CD14-positive monocyte (primary cell): Measurements from ENCODE around the gene TSPAN7. TPM values are rescaled to one million over a fixed set of nuclear protein-coding genes. Genes with fewer than 3 reads are reported as not detected.

Experiments
- DNase-seq, 3 donors: peaks; one replicate each; pipeline ENCODE4 v3.0.0-alpha.2; 2011 to 2022
- H2AFZ ChIP-seq: 2 replicates; pipeline ENCODE4 v1.6.0; 2012; ENCODE audit warnings: mild to moderate bottlenecking, low read depth, low read length, inconsistent platforms; ENCODE audit not compliant: insufficient read depth, poor library complexity, severe bottlenecking
- H3K27ac ChIP-seq, 2 donors: 1 replicate in 1 of 2; 2 replicates in 1 of 2; pipeline ENCODE4 v1.5.1; 2012 to 2013; ENCODE audit warnings: low read length in 2 of 2, control low read depth in 1 of 2, inconsistent platforms in 1 of 2, low read depth in 1 of 2, mild to moderate bottlenecking in 1 of 2
- H3K27me3 ChIP-seq, 2 donors: one replicate each; pipeline versions ENCODE4 v1.6.0 to v1.6.1; 2011 to 2013; ENCODE audit warnings: low read length in 2 of 2; ENCODE audit not compliant: control insufficient read depth in 2 of 2, insufficient read depth in 2 of 2
- H3K36me3 ChIP-seq, 2 donors: replicated peaks in 1 of 2; 1 replicate in 1 of 2; 2 replicates in 1 of 2; pipeline versions ENCODE4 v1.5.1 to v1.6.1; 2012 to 2013; ENCODE audit warnings: low read length in 2 of 2, control low read depth in 1 of 2, inconsistent platforms in 1 of 2, mild to moderate bottlenecking in 1 of 2; ENCODE audit not compliant: insufficient read depth in 2 of 2, control insufficient read depth in 1 of 2
- H3K4me1 ChIP-seq, 2 donors: 1 replicate in 1 of 2; 2 replicates in 1 of 2; pipeline versions ENCODE4 v1.5.1 to v1.6.1; 2012 to 2013; ENCODE audit warnings: low read length in 2 of 2, control low read depth in 1 of 2, inconsistent platforms in 1 of 2, mild to moderate bottlenecking in 1 of 2, moderate library complexity in 1 of 2; ENCODE audit not compliant: insufficient read depth in 2 of 2, control insufficient read depth in 1 of 2
- H3K4me2 ChIP-seq: replicated peaks from 2 replicates; pipeline ENCODE3; 2012; ENCODE audit warnings: low read length, moderate library complexity, mild to moderate bottlenecking; ENCODE audit not compliant: poor library complexity, severe bottlenecking; ENCODE audit errors: extremely low read depth
- H3K4me3 ChIP-seq, 3 experiments: fragments of 200-600 bp in 1 of 3; sonication (generic) in 1 of 3; replicated peaks in 1 of 3; 1 replicate in 2 of 3; 2 replicates in 1 of 3; pipeline ENCODE4 v1.5.1; 2011 to 2013; ENCODE audit warnings: low read length in 3 of 3, mild to moderate bottlenecking in 3 of 3, control low read depth in 2 of 3, low read depth in 2 of 3, inconsistent platforms in 1 of 3, moderate library complexity in 1 of 3
- H3K79me2 ChIP-seq: 2 replicates; pipeline ENCODE4 v1.6.0; 2012; ENCODE audit warnings: mild to moderate bottlenecking, control low read depth, inconsistent platforms, low read length, moderate library complexity; ENCODE audit not compliant: insufficient read depth
- H3K9ac ChIP-seq: 2 replicates; pipeline ENCODE4 v1.6.0; 2017; ENCODE audit warnings: low read length, mild to moderate bottlenecking; ENCODE audit not compliant: insufficient read depth, poor library complexity, severe bottlenecking
- H3K9me3 ChIP-seq, 2 donors: replicated peaks in 1 of 2; 1 replicate in 1 of 2; 2 replicates in 1 of 2; pipeline versions ENCODE4 v1.5.1 to v1.6.1; 2012 to 2013; ENCODE audit warnings: low read length in 2 of 2, control low read depth in 1 of 2; ENCODE audit not compliant: control insufficient read depth in 1 of 2, insufficient read depth in 1 of 2
- H4K20me1 ChIP-seq: 2 replicates; pipeline ENCODE4 v1.6.0; 2012; ENCODE audit warnings: mild to moderate bottlenecking, low read length, control low read depth, moderate library complexity; ENCODE audit not compliant: insufficient read depth
- H3K27ac Mint-ChIP-seq, 7 donors: one replicate each; pipeline ENCODE4 v1.8.0; 2020; ENCODE audit warnings: mild to moderate bottlenecking in 7 of 7, mixed read lengths in 7 of 7, moderate library complexity in 6 of 7, inconsistent platforms in 2 of 7
- H3K27me3 Mint-ChIP-seq, 3 donors: one replicate each; pipeline ENCODE4 v1.8.0; 2021 to 2022; ENCODE audit warnings: low read depth in 3 of 3, mild to moderate bottlenecking in 3 of 3, mixed read lengths in 3 of 3, moderate library complexity in 3 of 3, inconsistent platforms in 1 of 3
- H3K36me3 Mint-ChIP-seq, 2 donors: one replicate each; pipeline ENCODE4 v1.8.0; 2020; ENCODE audit warnings: mixed read lengths in 2 of 2, inconsistent platforms in 1 of 2, mild to moderate bottlenecking in 1 of 2
- H3K4me1 Mint-ChIP-seq: one replicate; pipeline ENCODE4 v1.8.0; 2020; ENCODE audit warnings: mild to moderate bottlenecking, mixed read lengths
- H3K4me3 Mint-ChIP-seq, 2 donors: one replicate each; pipeline ENCODE4 v1.8.0; 2020; ENCODE audit warnings: mild to moderate bottlenecking in 2 of 2, mixed read lengths in 2 of 2, moderate library complexity in 1 of 2
- H3K9me3 Mint-ChIP-seq, 7 donors: one replicate each; pipeline ENCODE4 v1.8.0; 2020 to 2022; ENCODE audit warnings: mixed read lengths in 7 of 7, mild to moderate bottlenecking in 6 of 7, moderate library complexity in 6 of 7, inconsistent platforms in 2 of 7
- CTCF ChIP-seq: fragments of 200-600 bp; IDR thresholded peaks from one replicate; pipeline ENCODE4 v1.8.0; 2022; ENCODE audit warnings: antibody characterized with exemption, mild to moderate bottlenecking
- WGBS: methylation state at CpG from one replicate; pipeline ENCODE4 v1.1.5; 2013; ENCODE audit warnings: missing lambda C conversion rate; ENCODE audit not compliant: insufficient coverage; 5-methylcytosine and 5-hydroxymethylcytosine counted together
- intact Hi-C, 2 donors: fragments of 100-400 bp; cut with micrococcal nuclease; formaldehyde crosslinking; loops; one replicate each; pipeline versions ENCODE4 v1.15.0 to v1.15.1; 2023
- polyA plus RNA-seq, 3 donors: library from polyadenylated mRNA; depleted of rRNA in 1 of 3; unstranded in 2 of 3; stranded (reverse) in 1 of 3; fragments of 300-500 nt in 2 of 3; fragments of >200 nt in 1 of 3; fragmentation: Illumina TruSeq in 2 of 3; gene quantifications; 1 replicate in 2 of 3; 2 replicates in 1 of 3; pipeline ENCODE4 v1.2.3, GENCODE V29; 2012 to 2021

TSPAN7 gene
- polyA plus RNA-seq, 3 donors, result not detected

GRCh38 chrX:38717871-38718270 lies 156.5 kb downstream of the TSPAN7 start:
- Histone ChIP-seq H3K9ac (no peak overlapping the region), H3K27ac (no peak overlapping the region), H3K4me3 (no peak overlapping the region), H3K4me2 (no peak overlapping the region), H3K4me1 (no peaks in the 10 kb centered on the region), H2AFZ (no peak overlapping the region), H3K9me3 (no peaks in the 10 kb centered on the region), H3K27me3 (no peaks in the 10 kb centered on the region), H3K79me2 (no peaks in the 10 kb centered on the region), H3K36me3 (no peaks in the 10 kb centered on the region), H4K20me1 (no peaks in the 10 kb centered on the region)
- H3K36me3 Mint-ChIP-seq, result no peaks in the 10 kb centered on the region
- H3K4me3 Mint-ChIP-seq, result no peak overlapping the region
- TF ChIP-seq CTCF, result peak; percentile 68
- H3K4me1 Mint-ChIP-seq, result peaks cover 9% of the 10 kb centered on the region
- H3K27ac Mint-ChIP-seq, result peak overlapping the region in 1 of 7 donors; percentile 24
- peaks cover 0 to 3% (median 0%) of the 10 kb centered on the region in 7 donors for H3K9me3 Mint-ChIP-seq
- H3K27me3 Mint-ChIP-seq, result peaks cover 0 to 4% (median 0%) of the 10 kb centered on the region in 3 donors
- DNase-seq, result peak; percentile 6 to 30 (median 25)
- intact Hi-C loops, result no loop called here
- no CpG with 5 or more reads among the region's 1 CpG for WGBS

- Mint-ChIP-seq H3K9me3 (peaks cover 0 to 3% (median 0%) of the 10 kb centered on the region in 7 donors), H3K27ac (no peak overlapping the region)
- intact Hi-C loops, result no loop called here
Measured at GRCh38 chrX:38718311-38718710, 157.0 kb downstream of the TSPAN7 start.

More at GRCh38 chrX:38718311-38718710, 157.0 kb downstream of the TSPAN7 start:
- no peaks in the 10 kb centered on the region for H3K36me3 Mint-ChIP-seq
- H3K4me1 Mint-ChIP-seq, result peaks cover 9% of the 10 kb centered on the region
- no peaks in the 10 kb centered on the region for H3K4me1 ChIP-seq
- H3K79me2 ChIP-seq, result no peaks in the 10 kb centered on the region
- H3K4me3 ChIP-seq, result no peak overlapping the region
- DNase-seq, result no peak
- H3K9me3 ChIP-seq, result no peaks in the 10 kb centered on the region
- no peak overlapping the region for H3K9ac ChIP-seq
- no peaks in the 10 kb centered on the region for H4K20me1 ChIP-seq
- no peak overlapping the region for H3K27ac ChIP-seq
- H3K4me2 ChIP-seq, result no peak overlapping the region
- H2AFZ ChIP-seq, result no peak overlapping the region
- TF ChIP-seq CTCF, result no peak
- H3K36me3 ChIP-seq, result no peaks in the 10 kb centered on the region
- H3K4me3 Mint-ChIP-seq, result no peak overlapping the region
- no CpG with 5 or more reads among the region's 1 CpG for WGBS
- peaks cover 0 to 5% (median 0%) of the 10 kb centered on the region in 3 donors for H3K27me3 Mint-ChIP-seq
- H3K27me3 ChIP-seq, result no peaks in the 10 kb centered on the region
